ENCODE measurements around the gene ATP6V1G2. TPM values are rescaled to one million over a fixed set of nuclear protein-coding genes. Genes with fewer than 3 reads are reported as not detected.
"Not testable (repeated sequence)": the region's sequence is repeated elsewhere in the genome, so short reads cannot be mapped to it uniquely, and the experiment has no call there.

The ATP6V1G2 gene
- total and polyA plus RNA-seq, 7 experiments from 2014 or later = 0.38 to 7.5 (median 2.8) TPM

DNA sequence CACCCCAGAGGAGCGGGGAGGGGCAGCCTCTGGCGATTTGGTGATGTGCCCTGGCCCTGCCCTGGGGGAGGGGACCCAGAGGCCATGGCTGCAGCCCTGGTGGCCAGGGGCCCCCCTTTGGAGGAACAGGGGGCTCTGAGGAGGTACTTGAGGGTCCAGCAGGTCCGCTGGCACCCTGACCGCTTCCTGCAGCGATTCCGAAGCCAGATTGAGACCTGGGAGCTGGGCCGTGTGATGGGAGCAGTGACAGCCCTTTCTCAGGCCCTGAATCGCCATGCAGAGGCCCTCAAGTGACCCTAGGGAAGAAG, 11.9 kb upstream of the ATP6V1G2 start:
- H3K4me1 Mint-ChIP-seq = peaks cover 42 to 70% (median 58%) of the 10 kb centered on the region in 7 donors
- peak overlapping the region; percentile 57 for H3K27ac ChIP-seq (ENCODE audit: low read depth, low read length)

DNA sequence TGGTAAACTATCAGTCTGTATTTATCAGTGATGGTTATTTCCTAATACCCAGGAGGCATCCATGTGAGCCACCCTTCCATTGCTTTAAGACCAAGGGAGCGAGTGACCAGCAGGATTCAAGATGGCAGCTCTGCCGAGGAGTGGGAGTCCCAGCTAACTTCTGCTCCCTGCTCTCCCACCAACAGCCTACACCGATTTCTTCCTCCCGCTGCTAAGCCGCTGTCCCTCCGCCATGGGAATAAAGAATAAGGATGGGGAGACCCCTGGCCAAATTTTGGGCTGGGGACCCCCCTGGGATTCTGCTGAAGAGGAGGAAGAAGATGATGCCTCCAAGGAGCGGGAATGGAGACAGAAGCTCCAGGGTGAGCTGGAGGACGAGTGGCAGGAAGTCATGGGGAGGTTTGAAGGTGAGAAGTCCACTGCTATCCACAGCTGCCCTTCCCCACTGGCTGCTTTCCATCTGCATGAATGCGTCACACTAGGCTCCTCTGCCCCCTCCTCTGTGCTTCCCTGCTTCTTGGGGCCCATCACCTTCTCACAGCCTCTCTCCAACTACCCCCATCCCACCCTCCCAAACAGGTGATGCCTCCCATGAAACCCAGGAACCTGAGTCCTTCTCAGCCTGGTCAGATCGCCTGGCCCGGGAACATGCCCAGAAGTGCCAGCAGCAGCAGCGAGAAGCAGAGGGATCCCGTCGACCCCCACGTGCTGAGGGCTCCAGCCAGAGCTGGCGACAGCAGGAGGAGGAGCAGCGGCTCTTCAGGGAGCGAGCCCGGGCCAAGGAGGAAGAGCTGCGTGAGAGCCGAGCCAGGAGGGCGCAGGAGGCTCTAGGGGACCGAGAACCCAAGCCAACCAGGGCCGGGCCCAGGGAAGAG, 11.3 kb upstream of the ATP6V1G2 start:
- POLR2A ChIA-PET = interaction anchor here (0.6 to 53.8 kb wide), 4 partner anchors 9 to 38 kb away, joined by 3 to 3078 read pairs (median 10); partner anchors contain the start of genes AIF1, DDX39B, LST1 and LTA
- H3K4me3 ChIP-seq (ENCODE audit: low read length) = no peak overlapping the region

More for the DNA sequence above, 11.9 kb upstream of the ATP6V1G2 start:
- peaks cover 8 to 44% (median 11%) of the 10 kb centered on the region in 5 donors for H3K36me3 Mint-ChIP-seq
- H3K9me3 ChIP-seq (ENCODE audit: control insufficient read depth in 2 of 3, low read length in 3 of 3) = no peaks in the 10 kb centered on the region
- CTCF ChIA-PET = interaction anchor here (0.7 to 6.5 kb wide), 4 partner anchors 13 to 39 kb away, joined by 3 to 57 read pairs (median 8); partner anchors contain the start of gene LTB
- no peak for ATAC-seq
- peak overlapping the region; percentile 48 for H3K4me3 ChIP-seq (ENCODE audit: low read length)
- DNase-seq = no peak
- no peaks in the 10 kb centered on the region for H3K9me3 Mint-ChIP-seq
- no peaks in the 10 kb centered on the region for H3K36me3 ChIP-seq (ENCODE audit: control insufficient read depth in 2 of 3, insufficient read depth in 3 of 3, low read length in 3 of 3)
- no peaks in the 10 kb centered on the region for H3K27me3 ChIP-seq (ENCODE audit: control insufficient read depth in 2 of 2, insufficient read depth in 2 of 2, low read length in 2 of 2)
- peak overlapping the region in 7 of 10 donors; percentile 66 to 87 (median 82) for H3K4me3 Mint-ChIP-seq
- POLR2A ChIA-PET = interaction anchor here (0.6 to 53.8 kb wide), 5 partner anchors 9 to 1295 kb away, joined by 3 to 3078 read pairs (median 4); partner anchors contain the start of genes AIF1, DDX39B, LST1 and LTA
- peaks cover 0 to 16% (median 0%) of the 10 kb centered on the region in 5 donors for H3K27me3 Mint-ChIP-seq
- H3K4me1 ChIP-seq (ENCODE audit: control insufficient read depth in 2 of 2, insufficient read depth in 2 of 2, low read length in 2 of 2) = peaks cover 42 to 60% of the 10 kb centered on the region in 2 donors
- peak overlapping the region in 8 of 9 donors; percentile 84 to 91 (median 88) for H3K27ac Mint-ChIP-seq
- intact Hi-C loops (cut with micrococcal nuclease) = loop anchor here (2.0 kb wide), 2 partner anchors 17 to 23 kb away; partner anchors contain the start of gene TNF (in 1 of the 2)

DNA sequence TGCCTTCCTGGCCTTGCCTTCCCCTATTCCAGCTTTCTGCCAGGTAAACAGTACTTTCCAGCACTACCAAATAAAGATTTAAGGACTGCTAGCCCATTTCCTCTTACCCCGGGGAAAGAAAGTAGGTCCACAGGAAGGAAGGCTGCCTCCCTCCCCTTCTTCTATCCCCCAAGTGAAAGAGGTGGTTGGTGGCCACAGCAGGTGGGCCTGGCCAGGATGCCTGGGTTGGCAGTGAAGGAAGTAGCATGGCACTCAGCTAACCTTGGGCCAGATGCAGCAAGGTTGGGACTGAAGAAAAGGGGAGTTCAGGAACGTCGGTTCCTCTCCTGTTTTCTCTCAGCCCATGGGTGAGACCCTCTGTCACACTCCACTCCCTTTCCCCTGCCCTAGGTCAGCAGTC, 9.9 kb upstream of the ATP6V1G2 start:
- peak overlapping the region in 2 of 9 donors; percentile 12 to 21 for H3K27ac Mint-ChIP-seq

More for the DNA sequence above, 11.3 kb upstream of the ATP6V1G2 start:
- DNase-seq = no peak
- intact Hi-C loops (cut with micrococcal nuclease) = loop anchor here (2.0 kb wide), 2 partner anchors 17 to 23 kb away; partner anchors contain the start of gene TNF (in 1 of the 2)
- Histone ChIP-seq H3K36me3 (ENCODE audit: control insufficient read depth in 2 of 3, insufficient read depth in 3 of 3, low read length in 3 of 3) (no peaks in the 10 kb centered on the region), H3K27ac (ENCODE audit: low read depth, low read length) (peak overlapping the region; percentile 57), H3K27me3 (ENCODE audit: control insufficient read depth in 2 of 2, insufficient read depth in 2 of 2, low read length in 2 of 2) (no peaks in the 10 kb centered on the region), H3K4me1 (ENCODE audit: control insufficient read depth in 2 of 2, insufficient read depth in 2 of 2, low read length in 2 of 2) (peaks cover 42 to 60% of the 10 kb centered on the region in 2 donors), H3K9me3 (ENCODE audit: control insufficient read depth in 2 of 3, low read length in 3 of 3) (no peaks in the 10 kb centered on the region)
- Mint-ChIP-seq H3K9me3 (no peaks in the 10 kb centered on the region), H3K27me3 (peaks cover 0 to 11% (median 0%) of the 10 kb centered on the region in 5 donors), H3K4me3 (peak overlapping the region in 7 of 10 donors; percentile 13 to 87 (median 75)), H3K27ac (peak overlapping the region in 1 of 9 donors; percentile 89), H3K36me3 (peaks cover 5 to 41% (median 8%) of the 10 kb centered on the region in 5 donors), H3K4me1 (peaks cover 36 to 65% (median 56%) of the 10 kb centered on the region in 7 donors)
- ATAC-seq = no peak
- CTCF ChIA-PET = interaction anchor here (0.7 to 13.5 kb wide), 4 partner anchors 14 to 40 kb away, joined by 3 to 298 read pairs (median 30); partner anchors contain the start of genes LST1, LTB and TNF

DNA sequence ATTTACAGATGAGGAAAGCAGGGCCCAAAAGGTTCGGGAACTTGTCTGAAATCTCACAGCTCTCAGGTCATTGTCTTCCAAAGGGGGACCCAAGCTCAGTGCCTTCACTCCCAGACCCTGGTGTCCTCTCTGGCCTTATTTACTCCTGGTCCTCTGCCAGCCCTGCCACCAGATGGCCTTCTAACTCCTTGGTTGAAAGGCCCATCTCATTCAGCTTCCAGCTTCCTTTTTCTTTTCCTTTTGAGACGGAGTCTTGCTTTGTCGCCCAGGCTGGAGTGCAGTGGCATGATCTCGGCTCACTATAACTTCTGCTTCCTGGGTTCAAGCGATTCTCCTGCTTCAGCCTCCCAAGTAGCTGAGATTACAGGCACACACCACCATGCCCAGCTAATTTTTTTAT, 5.0 kb upstream of the ATP6V1G2 start:
- H3K36me3 ChIP-seq (ENCODE audit: control insufficient read depth in 2 of 3, insufficient read depth in 3 of 3, low read length in 3 of 3); H3K27ac ChIP-seq (ENCODE audit: low read depth, low read length); H3K4me3 ChIP-seq (ENCODE audit: low read length); H3K9me3 Mint-ChIP-seq; H3K27me3 ChIP-seq (ENCODE audit: control insufficient read depth in 2 of 2, insufficient read depth in 2 of 2, low read length in 2 of 2); H3K36me3 Mint-ChIP-seq; H3K27me3 Mint-ChIP-seq; H3K9me3 ChIP-seq (ENCODE audit: control insufficient read depth in 2 of 3, low read length in 3 of 3): not testable (repeated sequence)
- H3K4me1 Mint-ChIP-seq = peaks cover 20 to 48% (median 45%) of the 10 kb centered on the region in 7 donors
- H3K4me3 Mint-ChIP-seq = peak overlapping the region in 3 of 10 donors; percentile 17 to 56 (median 44)
- CTCF ChIA-PET = interaction anchor here (0.6 to 13.5 kb wide), 19 partner anchors 9 to 279 kb away, joined by 3 to 501 read pairs (median 5); partner anchors contain the start of genes BAG6, DDX39B, LST1 and LTB
- H3K27ac Mint-ChIP-seq = peak overlapping the region in 8 of 9 donors; percentile 36 to 86 (median 66)
- intact Hi-C loops (cut with micrococcal nuclease) = loop anchor here (1.0 kb wide), 3 partner anchors 21 to 47 kb away; partner anchors contain the start of gene LTA (in 1 of the 2)
- POLR2A ChIA-PET = interaction anchor here (1.2 to 53.8 kb wide), 7 partner anchors 8 to 279 kb away, joined by 5 to 3078 read pairs (median 7); partner anchors contain the start of genes ABHD16A, AIF1, BAG6 and DDX39B
- DNase-seq = peak in 8 of 9 donors; percentile 52 to 71 (median 60)
- ATAC-seq = peak; percentile 44
- H3K4me1 ChIP-seq (ENCODE audit: control insufficient read depth in 2 of 2, insufficient read depth in 2 of 2, low read length in 2 of 2) = peaks cover 20 to 24% of the 10 kb centered on the region in 2 donors

More for the DNA sequence above, 9.9 kb upstream of the ATP6V1G2 start:
- Histone ChIP-seq H3K27me3 (ENCODE audit: control insufficient read depth in 2 of 2, insufficient read depth in 2 of 2, low read length in 2 of 2) (no peaks in the 10 kb centered on the region), H3K9me3 (ENCODE audit: control insufficient read depth in 2 of 3, low read length in 3 of 3) (no peaks in the 10 kb centered on the region), H3K4me3 (ENCODE audit: low read length) (no peak overlapping the region), H3K36me3 (ENCODE audit: control insufficient read depth in 2 of 3, insufficient read depth in 3 of 3, low read length in 3 of 3) (no peaks in the 10 kb centered on the region), H3K27ac (ENCODE audit: low read depth, low read length) (no peak overlapping the region), H3K4me1 (ENCODE audit: control insufficient read depth in 2 of 2, insufficient read depth in 2 of 2, low read length in 2 of 2) (peaks cover 43 to 50% of the 10 kb centered on the region in 2 donors)
- H3K36me3 Mint-ChIP-seq = peaks cover 5 to 37% (median 8%) of the 10 kb centered on the region in 5 donors
- CTCF ChIA-PET = interaction anchor here (0.7 to 13.5 kb wide), 3 partner anchors 24 to 41 kb away, joined by 3 to 298 read pairs (median 57); partner anchors contain the start of genes LST1, LTB, NCR3 and TNF
- intact Hi-C loops (cut with micrococcal nuclease) = no loop called here
- H3K27me3 Mint-ChIP-seq = peaks cover 0 to 2% (median 0%) of the 10 kb centered on the region in 5 donors
- POLR2A ChIA-PET = interaction anchor here (0.6 to 53.8 kb wide), 5 partner anchors 9 to 96 kb away, joined by 3 to 3078 read pairs (median 5); partner anchors contain the start of genes AIF1, BAG6, LST1 and LTA
- DNase-seq (no peak), ATAC-seq (no peak)
- no peaks in the 10 kb centered on the region for H3K9me3 Mint-ChIP-seq
- no peak overlapping the region for H3K4me3 Mint-ChIP-seq
- H3K4me1 Mint-ChIP-seq = peaks cover 36 to 59% (median 52%) of the 10 kb centered on the region in 7 donors

DNA sequence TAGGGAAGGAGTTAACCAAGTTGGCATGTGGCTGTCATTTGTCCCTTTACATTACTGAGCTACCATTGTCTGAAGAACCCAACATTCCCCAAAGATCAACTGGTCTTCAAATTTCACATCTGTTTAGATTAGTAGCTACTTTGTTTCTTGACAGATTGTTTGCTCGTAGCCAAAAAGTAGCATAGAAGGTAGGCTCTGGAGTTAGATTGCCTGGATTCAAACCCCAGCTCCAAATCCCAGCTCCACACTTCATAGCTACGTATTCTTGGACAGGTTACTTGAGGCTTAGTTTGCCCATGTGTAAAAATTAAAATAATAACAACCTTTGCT, 2.1 kb upstream of the ATP6V1G2 start:
- peak overlapping the region in 5 of 10 donors; percentile 19 to 95 (median 81) for H3K4me3 Mint-ChIP-seq
- no peaks in the 10 kb centered on the region for H3K27me3 ChIP-seq (ENCODE audit: control insufficient read depth in 2 of 2, insufficient read depth in 2 of 2, low read length in 2 of 2)
- no peaks in the 10 kb centered on the region for H3K9me3 ChIP-seq (ENCODE audit: control insufficient read depth in 2 of 3, low read length in 3 of 3)
- H3K27me3 Mint-ChIP-seq = no peaks in the 10 kb centered on the region
- H3K36me3 ChIP-seq (ENCODE audit: control insufficient read depth in 2 of 3, insufficient read depth in 3 of 3, low read length in 3 of 3) = no peaks in the 10 kb centered on the region
- DNase-seq = no peak
- peaks cover 0 to 1% (median 0%) of the 10 kb centered on the region in 11 donors for H3K9me3 Mint-ChIP-seq
- intact Hi-C loops (cut with micrococcal nuclease) = loop anchor here in 1 of 2 donors (10.0 kb wide), 1 partner anchor 156 kb away; the partner anchor contains the start of genes ABHD16A and LY6G6F
- peaks cover 22 to 45% (median 39%) of the 10 kb centered on the region in 7 donors for H3K4me1 Mint-ChIP-seq
- no peak overlapping the region for H3K4me3 ChIP-seq (ENCODE audit: low read length)
- ATAC-seq = no peak
- peaks cover 16 to 21% of the 10 kb centered on the region in 2 donors for H3K4me1 ChIP-seq (ENCODE audit: control insufficient read depth in 2 of 2, insufficient read depth in 2 of 2, low read length in 2 of 2)
- H3K36me3 Mint-ChIP-seq = peaks cover 0 to 6% (median 0%) of the 10 kb centered on the region in 5 donors
- ChIA-PET POLR2A (interaction anchor here (0.8 to 53.8 kb wide), 6 partner anchors 9 to 278 kb away, joined by 3 to 3078 read pairs (median 3); partner anchors contain the start of genes AIF1, LST1, LTA and LTB), CTCF (interaction anchor here (0.5 to 13.5 kb wide), 6 partner anchors 21 to 282 kb away, joined by 3 to 501 read pairs (median 6); partner anchors contain the start of genes LST1, LTB, NCR3 and TNF)
- H3K27ac Mint-ChIP-seq = peak overlapping the region; percentile 25 to 97 (median 78)
- H3K27ac ChIP-seq (ENCODE audit: low read depth, low read length) = peak overlapping the region; percentile 89

All from naive thymus-derived CD4-positive, alpha-beta T cell (primary cell).